ENCODE measurements around the gene F7.

F7 gene

GRCh38 chr13:113135281-113135760 is 29.7 kb downstream of the F7 start:
- DNase-seq (ENCODE audit: low read depth in 3 of 3, low spot score in 1 of 3), result no peak

- DNase-seq (ENCODE audit: low read depth in 3 of 3, low spot score in 1 of 3), result no peak
These were observed 32.2 kb downstream of the F7 start for GRCh38 chr13:113137691-113138298.

GRCh38 chr13:113138792-113139551 is 33.4 kb downstream of the F7 start:
- DNase-seq (ENCODE audit: low read depth in 3 of 3, low spot score in 1 of 3), result no peak

- no peak for DNase-seq (ENCODE audit: low read depth in 3 of 3, low spot score in 1 of 3)
These were observed 34.0 kb downstream of the F7 start for GRCh38 chr13:113139577-113139976.

GRCh38 chr13:113140677-113141600 is 35.3 kb downstream of the F7 start:
- DNase-seq (ENCODE audit: low read depth in 3 of 3, low spot score in 1 of 3), result no peak

- DNase-seq (ENCODE audit: low read depth in 3 of 3, low spot score in 1 of 3), result no peak
These were observed 36.0 kb downstream of the F7 start for GRCh38 chr13:113141601-113141970.

GRCh38 chr13:113142876-113143275 is 37.3 kb downstream of the F7 start:
- DNase-seq (ENCODE audit: low read depth in 3 of 3, low spot score in 1 of 3), result no peak

- DNase-seq (ENCODE audit: low read depth in 3 of 3, low spot score in 1 of 3), result no peak
These were observed 38.1 kb downstream of the F7 start for GRCh38 chr13:113143466-113144254.

- no peak for DNase-seq (ENCODE audit: low read depth in 3 of 3, low spot score in 1 of 3)
These were observed 38.7 kb downstream of the F7 start for GRCh38 chr13:113144255-113144629.

GRCh38 chr13:113145496-113145895 is 39.9 kb downstream of the F7 start:
- DNase-seq (ENCODE audit: low read depth in 3 of 3, low spot score in 1 of 3), result no peak

GRCh38 chr13:113145911-113146598 is 40.5 kb downstream of the F7 start:
- no peak for DNase-seq (ENCODE audit: low read depth in 3 of 3, low spot score in 1 of 3)

GRCh38 chr13:113146750-113147149 is 41.2 kb downstream of the F7 start:
- DNase-seq (ENCODE audit: low read depth in 3 of 3, low spot score in 1 of 3), result no peak

- DNase-seq (ENCODE audit: low read depth in 3 of 3, low spot score in 1 of 3), result no peak
These were observed 41.6 kb downstream of the F7 start for GRCh38 chr13:113147206-113147605.

- no peak for DNase-seq (ENCODE audit: low read depth in 3 of 3, low spot score in 1 of 3)
These were observed 42.8 kb downstream of the F7 start for GRCh38 chr13:113148407-113148806.

GRCh38 chr13:113148940-113149503 is 43.4 kb downstream of the F7 start:
- DNase-seq (ENCODE audit: low read depth in 3 of 3, low spot score in 1 of 3), result no peak

- no peak for DNase-seq (ENCODE audit: low read depth in 3 of 3, low spot score in 1 of 3)
These were observed 44.3 kb downstream of the F7 start for GRCh38 chr13:113149711-113150549.

- DNase-seq (ENCODE audit: low read depth in 3 of 3, low spot score in 1 of 3), result no peak
These were observed 45.2 kb downstream of the F7 start for GRCh38 chr13:113150550-113151365.
